ENCODE measurements around the gene HOXC4.

- TF ChIP-seq CTCF (conservative IDR thresholded peaks at IDR 0.05) = no peak
- no peak for TF ChIP-seq ZFX (IDR thresholded peaks at IDR 0.05)
Measured at GRCh38 chr12:54016478-54016964, 37.1 kb upstream of the HOXC4 start.
